GM10847 (cell line): Measurements from ENCODE around the gene FARSA.
A peak's percentile ranks its signal among the peaks of the same experiment; 100 is the strongest.

Experiments
- POLR2A ChIP-seq: IDR thresholded peaks from 2 replicates; pipeline ENCODE4 v1.6.1; 2011; ENCODE audit not compliant: insufficient read length; ENCODE audit errors: extremely low read depth

FARSA gene

GRCh38 chr19:12956446-12957388, 23.2 kb upstream of the FARSA start, which contains the start of gene GADD45GIP1:
TSS of gene GADD45GIP1 (minus strand) at chr19:12957223. CDS start at chr19:12957212, 11 bp downstream.
- TF ChIP-seq POLR2A = peak; percentile 91

- TF ChIP-seq POLR2A = no peak
Observed at GRCh38 chr19:12955996-12956395, 22.5 kb upstream of the FARSA start.

GRCh38 chr19:12954612-12954962, 21.1 kb upstream of the FARSA start:
- no peak for TF ChIP-seq POLR2A

- TF ChIP-seq POLR2A = no peak
Observed at GRCh38 chr19:12953799-12954611, 20.5 kb upstream of the FARSA start.

- peak; percentile 5 for TF ChIP-seq POLR2A
Observed at GRCh38 chr19:12953138-12953798, 19.8 kb upstream of the FARSA start.

GRCh38 chr19:12952488-12953137, 19.1 kb upstream of the FARSA start:
- TF ChIP-seq POLR2A = no peak

- no peak for TF ChIP-seq POLR2A
Observed at GRCh38 chr19:12949363-12950283, 16.1 kb upstream of the FARSA start.

- no peak for TF ChIP-seq POLR2A
Observed at GRCh38 chr19:12948612-12949362, 15.3 kb upstream of the FARSA start.

- TF ChIP-seq POLR2A = no peak
Observed at GRCh38 chr19:12947702-12948611, 14.4 kb upstream of the FARSA start.

- TF ChIP-seq POLR2A = no peak
Observed at GRCh38 chr19:12946731-12947496, 13.4 kb upstream of the FARSA start.

GRCh38 chr19:12946092-12946721, 12.7 kb upstream of the FARSA start:
- no peak for TF ChIP-seq POLR2A

GRCh38 chr19:12945479-12946091, 12.1 kb upstream of the FARSA start, which contains the start of gene RAD23A:
TSS of gene RAD23A (plus strand) at chr19:12945862. CDS start at chr19:12945949, 87 bp downstream.
- peak; percentile 89 for TF ChIP-seq POLR2A
